H9 (cell line): ENCODE data around the gene ADGRL3. TPM values are rescaled to one million over a fixed set of nuclear protein-coding genes. Genes with fewer than 3 reads are reported as not detected.

Source experiments
- DNase-seq: peaks from one replicate; pipeline ENCODE4 v3.0.0-alpha.2; 2017
- H2AFZ ChIP-seq: one replicate; pipeline ENCODE4 v1.6.1; 2013; ENCODE audit warnings: mild to moderate bottlenecking, low read length, control low read depth, moderate library complexity
- H2AK5ac ChIP-seq: 2 replicates; pipeline ENCODE4 v1.6.1; 2013; ENCODE audit warnings: low read length, control low read depth, mixed read lengths; ENCODE audit not compliant: insufficient read length
- H2BK120ac ChIP-seq: one replicate; pipeline ENCODE4 v1.6.1; 2013; ENCODE audit warnings: low read depth, mild to moderate bottlenecking, low read length, control low read depth, inconsistent platforms; ENCODE audit not compliant: poor library complexity, severe bottlenecking
- H2BK12ac ChIP-seq: 2 replicates; pipeline ENCODE4 v1.6.1; 2013; ENCODE audit warnings: low read length, control low read depth, mixed read lengths, low read depth; ENCODE audit not compliant: insufficient read length
- H2BK15ac ChIP-seq: 2 replicates; pipeline ENCODE4 v1.6.1; 2013; ENCODE audit warnings: low read depth, low read length, control low read depth
- H2BK20ac ChIP-seq: one replicate; pipeline ENCODE4 v1.6.1; 2013; ENCODE audit warnings: low read depth, mild to moderate bottlenecking, low read length, control low read depth, inconsistent platforms; ENCODE audit not compliant: poor library complexity, severe bottlenecking
- H2BK5ac ChIP-seq: 2 replicates; pipeline ENCODE4 v1.6.1; 2013; ENCODE audit warnings: low read length, control low read depth, mixed read lengths; ENCODE audit not compliant: insufficient read length
- H3K14ac ChIP-seq: 2 replicates; pipeline ENCODE4 v1.6.1; 2013; ENCODE audit warnings: low read length, control low read depth; ENCODE audit not compliant: insufficient read depth
- H3K18ac ChIP-seq: 2 replicates; pipeline ENCODE4 v1.6.1; 2013; ENCODE audit warnings: low read depth, mild to moderate bottlenecking, mixed read lengths, low read length, control low read depth; ENCODE audit not compliant: insufficient read length
- H3K23ac ChIP-seq: 2 replicates; pipeline ENCODE4 v1.6.1; 2013; ENCODE audit warnings: low read length, control low read depth, mixed read lengths, low read depth; ENCODE audit not compliant: insufficient read length
- H3K23me2 ChIP-seq: 2 replicates; pipeline ENCODE4 v1.6.1; 2013; ENCODE audit warnings: low read depth, mild to moderate bottlenecking, mixed read lengths, low read length, control low read depth; ENCODE audit not compliant: insufficient read length, poor library complexity, severe bottlenecking
- H3K27ac ChIP-seq: 2 replicates; pipeline ENCODE4 v1.5.1; 2013; ENCODE audit warnings: low read length, control low read depth, mixed read lengths, low read depth; ENCODE audit not compliant: insufficient read length
- H3K27me3 ChIP-seq: 2 replicates; pipeline ENCODE4 v1.6.1; 2013; ENCODE audit warnings: low read length, control low read depth, inconsistent platforms; ENCODE audit not compliant: insufficient read depth
- H3K4ac ChIP-seq: 2 replicates; pipeline ENCODE4 v1.6.1; 2013; ENCODE audit warnings: low read depth, mild to moderate bottlenecking, control low read depth, inconsistent platforms, low read length, moderate library complexity
- H3K4me1 ChIP-seq: 2 replicates; pipeline ENCODE4 v1.6.1; 2013; ENCODE audit warnings: low read length, control low read depth, inconsistent platforms; ENCODE audit not compliant: insufficient read depth
- H3K4me2 ChIP-seq: 2 replicates; pipeline ENCODE4 v1.6.1; 2013; ENCODE audit warnings: low read length, control low read depth, mixed read lengths; ENCODE audit not compliant: insufficient read length, insufficient read depth
- H3K56ac ChIP-seq: 2 replicates; pipeline ENCODE4 v1.6.1; 2013; ENCODE audit warnings: low read depth, mild to moderate bottlenecking, mixed read lengths, low read length, control low read depth; ENCODE audit not compliant: insufficient read length
- H3K79me1 ChIP-seq: 2 replicates; pipeline ENCODE4 v1.6.1; 2013; ENCODE audit warnings: low read depth, mild to moderate bottlenecking, moderate library complexity, low read length, control low read depth, inconsistent platforms; ENCODE audit not compliant: insufficient read depth, poor library complexity, severe bottlenecking
- H3K79me2 ChIP-seq: 2 replicates; pipeline ENCODE4 v1.6.1; 2013; ENCODE audit warnings: low read length, control low read depth, inconsistent platforms; ENCODE audit not compliant: insufficient read depth
- H3K9ac ChIP-seq: 2 replicates; pipeline ENCODE4 v1.6.1; 2013; ENCODE audit warnings: low read length, control low read depth, mixed read lengths; ENCODE audit not compliant: insufficient read length; ENCODE audit errors: extremely low read depth
- H3K9me3 ChIP-seq: one replicate; pipeline ENCODE4 v1.6.1; 2013; ENCODE audit warnings: low read depth, low read length, inconsistent platforms; ENCODE audit not compliant: control insufficient read depth
- H3T11ph ChIP-seq: one replicate; pipeline ENCODE4 v1.6.1; 2013; ENCODE audit warnings: mild to moderate bottlenecking, low read length, control low read depth, inconsistent platforms
- H4K20me1 ChIP-seq: one replicate; pipeline ENCODE4 v1.6.1; 2013; ENCODE audit not compliant: control insufficient read depth, insufficient read length, insufficient read depth
- H4K5ac ChIP-seq: 2 replicates; pipeline ENCODE4 v1.6.1; 2013; ENCODE audit warnings: low read depth, mild to moderate bottlenecking, mixed read lengths, low read length, control low read depth; ENCODE audit not compliant: insufficient read length
- H4K8ac ChIP-seq: replicated peaks from 2 replicates; pipeline ENCODE4 v1.6.1; 2013; ENCODE audit warnings: low read length, control low read depth, mixed read lengths, low read depth; ENCODE audit not compliant: insufficient read length
- H4K91ac ChIP-seq: 2 replicates; pipeline ENCODE4 v1.6.1; 2013; ENCODE audit warnings: low read depth, mild to moderate bottlenecking, moderate library complexity, mixed read lengths, low read length, control low read depth; ENCODE audit not compliant: insufficient read length
- H3K27ac Mint-ChIP-seq, 3 experiments: 2 replicates in 2 of 3; 3 replicates in 1 of 3; pipeline ENCODE4 v1.8.0; 2020 to 2021; ENCODE audit warnings: mixed read lengths in 3 of 3, mild to moderate bottlenecking in 1 of 3, moderate library complexity in 1 of 3
- H3K27me3 Mint-ChIP-seq: 2 replicates; pipeline ENCODE4 v1.8.0; 2021; ENCODE audit warnings: low read depth, mild to moderate bottlenecking, moderate library complexity, mixed read lengths
- H3K36me3 Mint-ChIP-seq, 3 experiments: 2 replicates in 2 of 3; 3 replicates in 1 of 3; pipeline ENCODE4 v1.8.0; 2020 to 2021; ENCODE audit warnings: low read depth in 3 of 3, mixed read lengths in 3 of 3; ENCODE audit not compliant: insufficient read depth in 1 of 3
- H3K4me1 Mint-ChIP-seq, 2 experiments: 2 replicates each; pipeline ENCODE4 v1.8.0; 2020; ENCODE audit warnings: mixed read lengths in 2 of 2
- H3K4me3 Mint-ChIP-seq, 2 experiments: 2 replicates in 1 of 2; 3 replicates in 1 of 2; pipeline ENCODE4 v1.8.0; 2020 to 2021; ENCODE audit warnings: mild to moderate bottlenecking in 2 of 2, mixed read lengths in 2 of 2, moderate library complexity in 1 of 2
- H3K9me3 Mint-ChIP-seq, 2 experiments: 2 replicates in 1 of 2; 3 replicates in 1 of 2; pipeline ENCODE4 v1.8.0; 2020; ENCODE audit warnings: mild to moderate bottlenecking in 2 of 2, mixed read lengths in 2 of 2, moderate library complexity in 1 of 2
- WGBS: extraction: QIAGEN DNeasy Blood & Tissue Kit; methylation state at CpG from one replicate; pipeline ENCODE4 v1.1.7; 2013; ENCODE audit warnings: missing lambda C conversion rate, low lambda C conversion rate, mixed read lengths; ENCODE audit not compliant: insufficient read length; ENCODE audit errors: extremely low coverage; 5-methylcytosine and 5-hydroxymethylcytosine counted together
- total RNA-seq: library from RNA; stranded (reverse); gene quantifications from 2 replicates; pipeline ENCODE4 v1.2.1, GENCODE V29; 2021
- TF ChIP-seq, protein P1 (sequence below): fragments of 200-600 bp; sonication (generic); conservative IDR thresholded peaks from 3 replicates; pipeline ENCODE4 v1.8.0; 2021; ENCODE audit warnings: antibody characterized with exemption, mild to moderate bottlenecking

The ADGRL3 gene
- total RNA-seq, 1 experiment from 2014 or later, result 5.9 TPM

DNA sequence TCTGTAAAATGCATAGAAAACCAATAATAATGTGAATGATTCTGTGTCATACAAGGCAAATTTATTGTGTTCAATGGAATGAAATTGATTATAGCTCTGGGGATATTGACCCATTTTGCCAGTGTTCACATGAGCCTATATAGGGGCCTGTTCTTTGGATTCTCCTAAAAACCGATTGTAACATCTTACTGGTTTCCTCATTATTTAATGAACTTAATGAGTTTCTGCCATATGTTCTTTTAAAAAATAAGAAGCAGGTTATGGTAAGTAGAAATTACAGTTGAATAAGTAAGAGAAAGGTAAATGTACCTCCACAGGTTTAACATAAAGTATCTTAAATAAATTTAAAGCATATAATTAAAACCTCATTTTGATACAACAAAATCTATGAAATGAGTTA, 24.6 kb upstream of the ADGRL3 start:
- Histone ChIP-seq H2BK120ac (no peak overlapping the region), H3K14ac (no peak overlapping the region), H3K9me3 (no peaks in the 10 kb centered on the region), H3K23me2 (no peaks in the 10 kb centered on the region), H3K9ac (no peak overlapping the region), H3K4me2 (no peak overlapping the region), H3K23ac (no peak overlapping the region), H3K56ac (no peak overlapping the region), H2BK15ac (no peak overlapping the region), H3K18ac (no peak overlapping the region), H3K4ac (no peak overlapping the region), H3K27me3 (no peaks in the 10 kb centered on the region), H4K91ac (no peak overlapping the region), H4K8ac (no peak overlapping the region), H3K79me1 (no peaks in the 10 kb centered on the region), H4K5ac (no peak overlapping the region), H2AFZ (no peak overlapping the region), H3K4me1 (no peaks in the 10 kb centered on the region), H2BK20ac (no peak overlapping the region), H3K79me2 (no peaks in the 10 kb centered on the region), H2BK12ac (no peak overlapping the region), H2AK5ac (no peak overlapping the region), H3K27ac (no peak overlapping the region), H2BK5ac (no peak overlapping the region), H3T11ph (no peak overlapping the region), H4K20me1 (no peaks in the 10 kb centered on the region)
- Mint-ChIP-seq H3K4me3 (no peak overlapping the region), H3K36me3 (no peaks in the 10 kb centered on the region), H3K27me3 (no peaks in the 10 kb centered on the region), H3K4me1 (peaks cover 2 to 3% of the 10 kb centered on the region in 2 experiments; a peak in 1 of 4 replicates), H3K27ac (no peak overlapping the region), H3K9me3 (no peaks in the 10 kb centered on the region)
- TF ChIP-seq, protein P1, sequence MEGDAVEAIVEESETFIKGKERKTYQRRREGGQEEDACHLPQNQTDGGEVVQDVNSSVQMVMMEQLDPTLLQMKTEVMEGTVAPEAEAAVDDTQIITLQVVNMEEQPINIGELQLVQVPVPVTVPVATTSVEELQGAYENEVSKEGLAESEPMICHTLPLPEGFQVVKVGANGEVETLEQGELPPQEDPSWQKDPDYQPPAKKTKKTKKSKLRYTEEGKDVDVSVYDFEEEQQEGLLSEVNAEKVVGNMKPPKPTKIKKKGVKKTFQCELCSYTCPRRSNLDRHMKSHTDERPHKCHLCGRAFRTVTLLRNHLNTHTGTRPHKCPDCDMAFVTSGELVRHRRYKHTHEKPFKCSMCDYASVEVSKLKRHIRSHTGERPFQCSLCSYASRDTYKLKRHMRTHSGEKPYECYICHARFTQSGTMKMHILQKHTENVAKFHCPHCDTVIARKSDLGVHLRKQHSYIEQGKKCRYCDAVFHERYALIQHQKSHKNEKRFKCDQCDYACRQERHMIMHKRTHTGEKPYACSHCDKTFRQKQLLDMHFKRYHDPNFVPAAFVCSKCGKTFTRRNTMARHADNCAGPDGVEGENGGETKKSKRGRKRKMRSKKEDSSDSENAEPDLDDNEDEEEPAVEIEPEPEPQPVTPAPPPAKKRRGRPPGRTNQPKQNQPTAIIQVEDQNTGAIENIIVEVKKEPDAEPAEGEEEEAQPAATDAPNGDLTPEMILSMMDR, result no peak
- no peak for DNase-seq
- no CpG with 5 or more reads among the region's 1 CpG for WGBS
